ENCODE results near the gene COPS2.
"Not testable (repeated sequence)": the region's sequence is repeated elsewhere in the genome, so short reads cannot be mapped to it uniquely, and the experiment has no call there.

COPS2 gene

GRCh38 chr15:49083401-49084284, 71.8 kb downstream of the COPS2 start:
- no peak for TF ChIP-seq CTCF (IDR thresholded peaks at IDR 0.05; ENCODE audit: control extremely low read depth, extremely low read depth, low read depth, missing control alignments)
- DNase-seq (ENCODE audit: extremely low spot score): no peak
- CTCF ChIA-PET: interaction anchor here (0.8 to 1.2 kb wide), 2 partner anchors 12 to 308 kb away, joined by 3 to 4 read pairs; no protein-coding TSS in a partner anchor
- POLR2A ChIA-PET: no interaction called here

DNA sequence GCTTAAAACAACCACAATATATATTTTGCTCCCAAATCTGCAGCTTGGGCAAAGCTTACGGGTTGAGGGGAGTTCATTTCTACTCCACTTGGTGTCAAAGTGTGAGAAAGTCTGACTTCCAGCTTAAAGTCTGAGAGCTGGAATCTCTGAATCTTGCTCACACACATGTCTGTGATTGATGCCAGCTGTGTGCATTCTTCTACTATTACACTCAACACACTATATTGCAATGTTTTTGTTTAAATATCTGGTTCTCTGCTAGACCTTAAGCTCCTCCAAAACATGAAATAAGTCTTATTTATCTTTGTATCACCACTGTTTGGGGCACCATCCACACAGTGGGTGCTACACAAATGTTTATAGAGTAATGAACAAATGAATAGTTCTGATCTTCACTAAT, 72.4 kb downstream of the COPS2 start:
- no peak for DNase-seq (ENCODE audit: extremely low spot score)
- ChIA-PET POLR2A (no interaction called here), CTCF (interaction anchor here (0.8 to 3.4 kb wide), 3 partner anchors 11 to 307 kb away, joined by 3 to 8 read pairs (median 4); no protein-coding TSS in a partner anchor)
- TF ChIP-seq CTCF (IDR thresholded peaks at IDR 0.05; ENCODE audit: control extremely low read depth, extremely low read depth, low read depth, missing control alignments): no peak

- POLR2A ChIA-PET: no interaction called here
- TF ChIP-seq CTCF (IDR thresholded peaks at IDR 0.05; ENCODE audit: control extremely low read depth, extremely low read depth, low read depth, missing control alignments): no peak
- DNase-seq (ENCODE audit: extremely low spot score): no peak
- CTCF ChIA-PET: interaction anchor here (0.8 to 3.4 kb wide), 3 partner anchors 15 to 33 kb away, joined by 3 to 8 read pairs (median 4); partner anchors contain the start of gene SECISBP2L
Observed at GRCh38 chr15:49079340-49080039, 75.9 kb downstream of the COPS2 start.

DNA sequence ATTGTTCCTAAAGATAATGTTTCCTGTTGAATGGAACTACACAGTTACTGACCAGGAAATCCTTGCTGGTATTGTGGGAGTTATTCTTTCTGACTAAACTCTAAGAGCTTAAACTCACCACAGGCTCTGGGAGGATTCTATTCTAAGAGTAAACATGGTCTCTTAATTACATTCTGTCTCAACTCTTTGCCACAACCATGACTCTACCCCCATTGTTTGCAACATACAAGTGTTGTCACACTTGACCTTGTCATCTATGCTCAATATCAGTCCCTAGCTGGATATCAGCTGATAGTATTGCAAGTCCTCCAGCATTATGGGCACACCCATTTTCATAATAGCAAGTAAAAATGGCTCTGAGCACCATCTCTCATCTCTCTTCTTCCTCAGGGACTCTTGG, 79.5 kb downstream of the COPS2 start:
- no peak for TF ChIP-seq CTCF (IDR thresholded peaks at IDR 0.05; ENCODE audit: control extremely low read depth, extremely low read depth, low read depth, missing control alignments)
- ChIA-PET POLR2A (no interaction called here), CTCF (interaction anchor here (1.6 kb wide), 1 partner anchor 10 kb away, joined by 4 read pairs; no protein-coding TSS in a partner anchor)
- no peak for DNase-seq (ENCODE audit: extremely low spot score)

GRCh38 chr15:49074589-49075287, 80.7 kb downstream of the COPS2 start:
- POLR2A ChIA-PET; CTCF ChIA-PET; DNase-seq (ENCODE audit: extremely low spot score): not testable (repeated sequence)

Data from GM10248 (cell line).